ENCODE data around the gene LHB. TPM values are rescaled to one million over a fixed set of nuclear protein-coding genes. Genes with fewer than 3 reads are reported as not detected.

LHB gene
- total RNA-seq, 1 donor from 2014 or later, result not detected

DNA sequence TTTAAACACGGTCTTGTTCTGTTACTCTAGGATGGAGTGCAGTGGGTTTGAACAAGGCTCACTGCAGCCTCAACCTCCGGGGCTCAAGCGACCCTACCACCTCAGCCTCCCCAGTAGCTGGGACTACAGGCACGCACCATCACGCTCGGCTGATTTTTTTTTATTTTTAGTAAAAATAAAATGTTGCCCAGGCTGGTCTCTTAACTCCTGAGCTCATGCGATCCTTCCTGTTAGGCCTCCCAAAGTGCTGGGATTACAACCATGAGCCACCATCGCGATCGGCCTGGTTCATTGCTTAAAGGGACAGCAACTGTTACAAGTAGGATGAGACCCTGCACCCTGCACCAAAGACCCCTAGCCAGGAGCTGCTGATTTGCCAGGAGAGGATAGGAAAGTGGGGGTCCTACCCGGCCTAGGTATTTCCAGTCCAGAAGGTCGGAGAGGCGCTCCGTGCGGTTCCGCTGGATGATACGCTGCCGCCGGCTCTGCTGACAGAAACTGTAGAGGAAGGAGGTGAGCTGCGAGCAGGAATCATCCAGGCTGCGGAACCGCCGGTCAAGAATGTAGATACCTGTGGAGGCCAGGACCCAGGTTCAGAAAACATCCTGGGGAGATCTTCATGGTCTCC is 46.6 kb downstream of the LHB start:
- peaks cover 28% of the 10 kb centered on the region for H3K4me1 Mint-ChIP-seq (ENCODE audit: unreplicated experiment)
- no peak overlapping the region for H3K27ac Mint-ChIP-seq (ENCODE audit: unreplicated experiment)
- TF ChIP-seq, protein P1, sequence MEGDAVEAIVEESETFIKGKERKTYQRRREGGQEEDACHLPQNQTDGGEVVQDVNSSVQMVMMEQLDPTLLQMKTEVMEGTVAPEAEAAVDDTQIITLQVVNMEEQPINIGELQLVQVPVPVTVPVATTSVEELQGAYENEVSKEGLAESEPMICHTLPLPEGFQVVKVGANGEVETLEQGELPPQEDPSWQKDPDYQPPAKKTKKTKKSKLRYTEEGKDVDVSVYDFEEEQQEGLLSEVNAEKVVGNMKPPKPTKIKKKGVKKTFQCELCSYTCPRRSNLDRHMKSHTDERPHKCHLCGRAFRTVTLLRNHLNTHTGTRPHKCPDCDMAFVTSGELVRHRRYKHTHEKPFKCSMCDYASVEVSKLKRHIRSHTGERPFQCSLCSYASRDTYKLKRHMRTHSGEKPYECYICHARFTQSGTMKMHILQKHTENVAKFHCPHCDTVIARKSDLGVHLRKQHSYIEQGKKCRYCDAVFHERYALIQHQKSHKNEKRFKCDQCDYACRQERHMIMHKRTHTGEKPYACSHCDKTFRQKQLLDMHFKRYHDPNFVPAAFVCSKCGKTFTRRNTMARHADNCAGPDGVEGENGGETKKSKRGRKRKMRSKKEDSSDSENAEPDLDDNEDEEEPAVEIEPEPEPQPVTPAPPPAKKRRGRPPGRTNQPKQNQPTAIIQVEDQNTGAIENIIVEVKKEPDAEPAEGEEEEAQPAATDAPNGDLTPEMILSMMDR (IDR thresholded peaks at IDR 0.05), result no peak
- no peaks in the 10 kb centered on the region for H3K9me3 Mint-ChIP-seq (ENCODE audit: unreplicated experiment)
- H3K4me3 Mint-ChIP-seq (ENCODE audit: unreplicated experiment), result no peak overlapping the region
- H3K27me3 Mint-ChIP-seq (ENCODE audit: unreplicated experiment), result no peaks in the 10 kb centered on the region
- DNase-seq (ENCODE audit: extremely low spot score, unreplicated experiment), result no peak
- peaks cover 17% of the 10 kb centered on the region for H3K36me3 Mint-ChIP-seq (ENCODE audit: unreplicated experiment)

DNA sequence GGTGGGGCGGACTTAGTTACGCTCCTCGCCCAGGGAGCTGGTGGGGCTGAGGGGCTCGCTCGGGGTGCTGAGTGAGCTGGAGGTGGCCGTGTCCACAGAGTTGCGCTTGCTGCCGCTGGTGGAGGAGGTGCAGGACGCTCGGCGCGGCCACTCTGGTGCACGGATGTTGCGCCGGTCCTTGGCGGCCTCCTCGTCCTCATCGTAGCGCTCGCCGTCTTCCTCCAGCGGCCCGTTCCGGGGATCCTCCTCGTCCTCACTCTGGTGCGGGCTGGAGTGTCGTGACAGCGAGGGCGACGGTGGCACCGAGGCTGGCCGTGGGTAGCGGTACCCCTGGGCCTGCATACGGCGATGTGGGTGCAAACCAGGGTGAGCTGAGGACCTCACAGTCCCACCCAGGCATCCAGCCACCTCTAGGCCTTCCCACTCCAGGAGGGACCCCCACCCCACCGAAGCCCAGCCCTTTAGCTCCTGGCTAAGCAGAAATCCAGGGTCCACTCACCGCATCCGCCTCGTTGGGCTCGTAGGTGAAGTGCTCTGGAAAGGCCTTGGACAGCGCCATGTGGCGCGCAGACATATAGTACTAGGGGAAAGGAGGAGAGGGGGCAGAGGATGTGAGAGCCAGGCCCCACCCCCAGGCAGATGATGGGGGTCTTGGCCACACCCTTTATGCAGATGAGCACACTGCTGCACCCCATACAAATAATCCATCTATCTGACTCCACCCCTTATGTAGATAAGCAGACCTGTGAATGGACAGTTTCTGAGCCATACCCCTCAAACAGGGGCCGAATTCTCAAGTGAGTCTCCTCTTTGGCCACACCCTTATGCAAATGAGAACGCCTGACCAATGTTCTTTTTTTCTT is 47.4 kb downstream of the LHB start:
- peaks cover 17% of the 10 kb centered on the region for H3K36me3 Mint-ChIP-seq (ENCODE audit: unreplicated experiment)
- H3K27me3 Mint-ChIP-seq (ENCODE audit: unreplicated experiment), result no peaks in the 10 kb centered on the region
- H3K27ac Mint-ChIP-seq (ENCODE audit: unreplicated experiment), result no peak overlapping the region
- TF ChIP-seq, protein P1 (IDR thresholded peaks at IDR 0.05), result no peak
- no peak overlapping the region for H3K4me3 Mint-ChIP-seq (ENCODE audit: unreplicated experiment)
- H3K9me3 Mint-ChIP-seq (ENCODE audit: unreplicated experiment), result no peaks in the 10 kb centered on the region
- H3K4me1 Mint-ChIP-seq (ENCODE audit: unreplicated experiment), result peaks cover 31% of the 10 kb centered on the region
- DNase-seq (ENCODE audit: extremely low spot score, unreplicated experiment), result no peak

DNA sequence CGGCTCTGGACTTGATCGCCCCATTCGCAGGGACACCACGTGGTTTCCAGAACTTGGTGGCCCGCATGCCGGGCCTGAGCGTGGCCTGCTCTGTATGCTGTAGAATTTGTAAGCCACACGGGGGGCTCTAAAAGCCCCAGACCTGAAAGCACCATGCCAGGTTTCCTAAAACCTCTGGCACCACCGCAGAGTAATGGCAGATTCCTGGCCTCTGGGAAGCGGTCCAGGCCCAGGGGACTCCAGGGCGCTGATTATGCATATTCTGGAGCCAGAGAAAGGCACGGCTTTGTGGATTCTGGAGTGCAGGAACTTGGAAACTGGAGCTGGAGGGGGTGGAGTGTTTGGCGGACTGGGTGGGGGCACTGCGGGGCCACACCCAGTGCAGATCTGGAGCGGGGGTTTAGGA is 48.1 kb downstream of the LHB start:
- H3K27ac Mint-ChIP-seq (ENCODE audit: unreplicated experiment), result no peak overlapping the region
- no peaks in the 10 kb centered on the region for H3K9me3 Mint-ChIP-seq (ENCODE audit: unreplicated experiment)
- H3K36me3 Mint-ChIP-seq (ENCODE audit: unreplicated experiment), result peaks cover 17% of the 10 kb centered on the region
- H3K4me3 Mint-ChIP-seq (ENCODE audit: unreplicated experiment), result no peak overlapping the region
- DNase-seq (ENCODE audit: extremely low spot score, unreplicated experiment), result no peak
- H3K4me1 Mint-ChIP-seq (ENCODE audit: unreplicated experiment), result peaks cover 37% of the 10 kb centered on the region
- TF ChIP-seq, protein P1 (IDR thresholded peaks at IDR 0.05), result no peak
- H3K27me3 Mint-ChIP-seq (ENCODE audit: unreplicated experiment), result no peaks in the 10 kb centered on the region

DNA sequence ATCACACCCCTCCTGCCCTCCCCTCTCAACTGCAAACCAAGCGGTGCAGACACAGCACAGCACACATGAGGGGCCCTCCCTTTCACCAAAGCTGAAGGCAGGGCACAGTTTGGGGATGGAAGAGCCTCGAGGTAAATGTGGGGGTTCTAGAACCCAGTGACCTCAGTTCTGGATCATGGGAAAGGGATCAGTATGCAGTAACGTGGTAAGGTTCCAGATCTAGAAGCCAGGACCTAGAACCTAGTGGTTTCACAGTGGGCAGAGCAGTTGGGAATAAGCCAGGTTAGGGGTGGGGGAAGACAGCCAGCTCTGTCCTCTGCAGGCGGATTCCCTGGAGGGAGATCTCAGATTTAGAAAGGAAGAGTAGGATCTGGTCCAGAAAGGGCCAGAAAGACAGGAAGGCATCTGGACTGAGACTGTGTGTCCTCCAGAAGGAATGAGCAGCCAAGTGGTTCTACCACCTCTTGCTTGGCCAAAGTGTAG is 48.7 kb downstream of the LHB start:
- H3K27ac Mint-ChIP-seq (ENCODE audit: unreplicated experiment), result peak overlapping the region; percentile 98

More for the DNA sequence above, 48.7 kb downstream of the LHB start:
- Mint-ChIP-seq H3K27me3 (ENCODE audit: unreplicated experiment) (no peaks in the 10 kb centered on the region), H3K36me3 (ENCODE audit: unreplicated experiment) (peaks cover 17% of the 10 kb centered on the region), H3K4me3 (ENCODE audit: unreplicated experiment) (peak overlapping the region; percentile 30), H3K4me1 (ENCODE audit: unreplicated experiment) (peaks cover 43% of the 10 kb centered on the region), H3K9me3 (ENCODE audit: unreplicated experiment) (no peaks in the 10 kb centered on the region)
- TF ChIP-seq, protein P1 (IDR thresholded peaks at IDR 0.05), result no peak
- no peak for DNase-seq (ENCODE audit: extremely low spot score, unreplicated experiment)
